GM18858 (cell line): Measurements from ENCODE around the gene ACTG1.

ENCODE experiments used
- ATAC-seq: cut with Tn5 transposase; IDR thresholded peaks from one replicate; pipeline ENCODE4 v1.9.1; 2021; ENCODE audit not compliant: unreplicated experiment

Gene ACTG1

GRCh38 chr17:81482673-81483072 is 29.9 kb downstream of the ACTG1 start:
- no peak for ATAC-seq

GRCh38 chr17:81481815-81482505 is 30.6 kb downstream of the ACTG1 start:
- no peak for ATAC-seq

- no peak for ATAC-seq
Observed at GRCh38 chr17:81481073-81481799, 31.4 kb downstream of the ACTG1 start.

- ATAC-seq, result no peak
Observed at GRCh38 chr17:81480140-81481072, 32.2 kb downstream of the ACTG1 start.

GRCh38 chr17:81479175-81480071 is 33.2 kb downstream of the ACTG1 start:
- no peak for ATAC-seq

- ATAC-seq, result no peak
Observed at GRCh38 chr17:81478119-81478518, 34.5 kb downstream of the ACTG1 start.

- ATAC-seq, result no peak
Observed at GRCh38 chr17:81477173-81477572, 35.4 kb downstream of the ACTG1 start.

GRCh38 chr17:81476635-81477034 is 36.0 kb downstream of the ACTG1 start:
- ATAC-seq, result no peak

GRCh38 chr17:81476097-81476496 is 36.5 kb downstream of the ACTG1 start:
- no peak for ATAC-seq

GRCh38 chr17:81474958-81475357 is 37.6 kb downstream of the ACTG1 start:
- ATAC-seq, result no peak

- ATAC-seq, result no peak
Observed at GRCh38 chr17:81473019-81473418, 39.6 kb downstream of the ACTG1 start.

- no peak for ATAC-seq
Observed at GRCh38 chr17:81471818-81472456, 40.7 kb downstream of the ACTG1 start.

- ATAC-seq, result no peak
Observed at GRCh38 chr17:81470944-81471817, 41.4 kb downstream of the ACTG1 start.

- ATAC-seq, result no peak
Observed at GRCh38 chr17:81470270-81470943, 42.2 kb downstream of the ACTG1 start.

GRCh38 chr17:81469266-81469665 is 43.3 kb downstream of the ACTG1 start:
- ATAC-seq, result no peak

GRCh38 chr17:81468770-81469121 is 43.9 kb downstream of the ACTG1 start:
- no peak for ATAC-seq

- ATAC-seq, result no peak
Observed at GRCh38 chr17:81468111-81468769, 44.4 kb downstream of the ACTG1 start.
